Endometrial microvascular endothelial cells (primary cell): ENCODE data around the gene SH2D4B. TPM values are rescaled to one million over a fixed set of nuclear protein-coding genes. Genes with fewer than 3 reads are reported as not detected.

ENCODE experiments used
- in situ Hi-C: cut with HindIII; loops from 2 replicates; pipeline ENCODE4 v1.10.0; 2017; ENCODE audit warnings: low sequenced_read_pairs, low pct_unique_long_range_greater_than_20kb; ENCODE audit errors: inconsistent ontology term
- total RNA-seq: library from RNA; depleted of rRNA; stranded (reverse); fragments of >200 nt; gene quantifications from one replicate; pipeline ENCODE4 v1.2.3, GENCODE V29; 2015; ENCODE audit errors: inconsistent ontology term

The SH2D4B gene
- total RNA-seq, 1 donor from 2014 or later: not detected

DNA sequence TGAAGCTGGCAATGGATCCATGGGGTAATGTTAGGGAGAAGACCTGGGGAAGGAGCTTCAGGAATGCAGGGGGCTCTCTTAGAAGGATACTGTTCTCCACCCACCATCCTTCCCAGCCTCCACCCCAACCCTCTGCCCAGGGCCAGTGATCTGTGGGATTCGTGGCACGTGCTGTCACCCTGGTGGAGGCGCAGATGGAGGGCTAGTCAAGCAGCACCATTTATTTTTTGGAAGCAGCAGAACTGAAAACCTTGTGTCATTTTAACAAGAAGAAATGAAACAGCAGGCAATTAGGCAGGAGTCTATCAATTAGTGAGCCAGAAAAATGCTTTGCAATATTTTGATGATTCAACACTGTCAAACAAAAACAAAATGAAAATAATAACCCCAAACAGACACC is 155.9 kb downstream of the SH2D4B start:
- in situ Hi-C loops: no loop called here

DNA sequence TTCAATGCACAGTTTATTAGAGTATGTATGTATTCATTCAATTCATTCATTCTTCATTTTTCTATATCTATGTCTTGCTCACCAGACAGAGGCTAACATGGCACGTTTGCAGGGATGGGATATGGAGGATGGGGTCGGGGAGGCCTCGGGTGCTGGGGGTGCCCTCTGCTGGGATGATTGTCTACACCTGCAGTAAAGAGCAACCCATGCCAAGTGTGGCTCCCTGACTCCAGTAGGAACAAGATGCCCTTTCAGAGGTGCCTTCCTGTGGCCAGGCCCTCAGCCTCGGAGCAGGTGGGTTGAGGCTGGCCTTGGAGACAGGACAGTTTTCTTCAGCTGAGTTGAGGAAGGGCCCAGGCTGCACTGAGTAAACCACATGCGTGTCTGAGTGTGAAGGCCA is 157.2 kb downstream of the SH2D4B start:
- in situ Hi-C loops: no loop called here

Other genes starting within 250 kb of the SH2D4B start
- not detected for gene MAT1A, start 248.2 kb upstream of the SH2D4B start, total RNA-seq
- gene DYDC1, start 181.1 kb upstream of the SH2D4B start, total RNA-seq: not detected
- not detected for gene DYDC2, start 181.1 kb upstream of the SH2D4B start, total RNA-seq
- gene PRXL2A, start 129.4 kb upstream of the SH2D4B start, total RNA-seq: 86.0 TPM
- 275 TPM for gene TSPAN14, start 83.6 kb upstream of the SH2D4B start, total RNA-seq